Activated CD8-positive, alpha-beta memory T cell treated with anti-CD3 and anti-CD28 coated beads, Interleukin-2, amount 50 U/mL, for 24 hours (primary cell): ENCODE measurements around the gene HABP2.

ENCODE experiments used
- DNase-seq: peaks from one replicate; pipeline ENCODE4 v3.0.0-alpha.2; 2020; ENCODE audit errors: extremely low read depth

The HABP2 gene

GRCh38 chr10:113527211-113527906, 25.5 kb upstream of the HABP2 start:
- no peak for DNase-seq

- DNase-seq, result no peak
Observed at GRCh38 chr10:113528876-113529275, 24.0 kb upstream of the HABP2 start.

GRCh38 chr10:113529575-113529974, 23.3 kb upstream of the HABP2 start:
- DNase-seq, result no peak

- DNase-seq, result no peak
Observed at GRCh38 chr10:113530476-113530875, 22.4 kb upstream of the HABP2 start.

GRCh38 chr10:113532724-113533123, 20.1 kb upstream of the HABP2 start:
- DNase-seq, result no peak

DNA sequence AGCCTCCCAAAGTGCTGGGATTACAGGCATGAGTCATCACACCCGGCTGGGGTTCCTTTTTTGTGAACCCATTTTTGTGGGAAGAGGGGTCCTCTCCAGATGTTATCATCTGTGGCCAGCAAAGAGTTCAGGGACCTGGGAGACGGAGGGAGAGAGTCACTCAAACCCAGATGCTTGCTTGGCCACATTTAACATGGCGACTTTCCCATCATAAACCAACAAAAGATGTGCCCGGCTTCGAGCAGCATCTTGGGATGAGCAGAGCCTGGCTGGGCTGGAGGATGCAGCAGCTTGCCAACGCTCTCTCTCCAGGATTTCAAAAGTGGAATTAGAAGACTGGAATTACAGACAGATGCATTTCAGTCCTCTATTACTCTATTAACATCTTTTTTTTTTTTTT, 19.1 kb upstream of the HABP2 start:
- DNase-seq, result no peak

- no peak for DNase-seq
Observed at GRCh38 chr10:113534423-113534822, 18.4 kb upstream of the HABP2 start.

DNA sequence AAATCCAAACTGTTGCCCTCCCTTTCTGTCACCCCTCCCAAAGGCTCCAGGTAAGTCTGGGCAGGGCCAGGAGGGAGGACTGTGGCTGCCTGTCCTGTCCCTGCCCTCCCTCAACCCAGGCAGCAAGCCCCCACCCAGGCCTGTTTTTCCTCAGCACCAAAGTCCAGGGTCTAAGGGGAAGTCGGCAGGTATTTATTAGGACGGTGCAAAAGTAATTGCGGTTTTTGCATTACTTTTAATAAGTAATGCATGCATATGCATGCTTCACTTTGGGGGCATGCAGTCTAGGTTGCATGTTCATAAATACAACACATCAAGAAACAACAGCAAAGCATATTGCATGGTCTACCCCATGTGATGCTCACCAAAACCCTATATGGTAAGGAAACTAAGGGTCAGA, 15.2 kb upstream of the HABP2 start:
- DNase-seq, result no peak

GRCh38 chr10:113538151-113538550, 14.7 kb upstream of the HABP2 start:
- DNase-seq, result no peak

- DNase-seq, result no peak
Observed at GRCh38 chr10:113539789-113540188, 13.1 kb upstream of the HABP2 start.

- no peak for DNase-seq
Observed at GRCh38 chr10:113540845-113541548, 11.9 kb upstream of the HABP2 start.

GRCh38 chr10:113541549-113541927, 11.3 kb upstream of the HABP2 start:
- DNase-seq, result no peak

DNA sequence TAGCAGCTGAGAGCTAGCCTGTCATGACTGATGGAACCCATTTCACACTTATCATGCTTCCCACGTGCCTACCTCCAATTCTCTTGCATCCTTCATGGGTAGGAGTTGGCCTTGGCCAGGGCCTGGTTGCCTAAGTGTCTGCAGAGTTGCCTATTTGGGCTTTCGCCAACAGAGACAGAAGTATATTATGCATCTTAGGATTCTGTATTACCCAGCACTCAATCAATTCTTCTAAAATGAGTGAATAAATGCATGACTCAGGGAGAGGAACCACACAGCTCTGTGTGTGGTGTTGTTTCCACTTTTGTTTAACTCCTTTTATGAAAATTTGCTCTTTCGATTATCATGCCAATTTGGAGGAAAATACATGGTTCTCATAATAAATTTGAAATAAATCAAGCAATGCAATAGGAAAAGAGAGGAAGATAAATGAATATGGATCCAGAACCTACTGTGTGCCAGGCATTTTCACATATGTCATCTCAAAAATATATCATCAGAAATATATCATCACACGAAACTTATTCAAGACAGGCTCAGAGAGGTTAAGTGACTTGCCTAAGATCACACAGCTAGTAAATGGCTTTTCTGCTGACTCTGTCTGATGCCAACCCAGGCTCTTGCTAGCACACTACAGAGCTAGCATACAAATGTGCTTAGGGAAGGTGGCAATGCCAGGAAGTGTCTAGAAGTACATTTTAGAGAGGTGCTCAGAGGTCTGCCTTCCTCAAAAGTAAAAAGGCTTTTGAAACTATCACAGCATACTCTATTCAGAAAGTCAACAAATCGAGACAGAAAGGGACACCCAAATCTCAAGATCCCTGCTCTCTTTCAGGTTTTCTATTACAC, 9.5 kb upstream of the HABP2 start:
- DNase-seq, result no peak

DNA sequence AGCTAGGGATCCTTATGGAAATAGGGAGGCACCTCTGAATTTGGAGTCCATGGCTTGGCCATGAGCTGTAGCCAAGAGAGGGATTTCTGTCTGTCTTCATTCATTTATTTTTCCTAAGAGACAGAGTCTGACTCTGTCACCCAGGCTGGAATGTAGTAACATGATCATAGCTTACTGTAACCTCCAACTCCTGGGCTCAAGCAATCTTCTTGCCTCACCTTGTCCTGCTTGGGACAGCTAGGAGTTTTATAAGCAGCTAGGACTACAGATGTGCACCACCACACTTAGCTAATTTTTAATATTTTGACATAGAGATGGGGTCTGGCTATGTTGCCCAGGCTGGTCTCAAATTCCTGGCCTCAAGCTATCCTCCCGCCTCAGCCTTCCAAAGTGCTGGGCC, 8.5 kb upstream of the HABP2 start:
- DNase-seq, result no peak

DNA sequence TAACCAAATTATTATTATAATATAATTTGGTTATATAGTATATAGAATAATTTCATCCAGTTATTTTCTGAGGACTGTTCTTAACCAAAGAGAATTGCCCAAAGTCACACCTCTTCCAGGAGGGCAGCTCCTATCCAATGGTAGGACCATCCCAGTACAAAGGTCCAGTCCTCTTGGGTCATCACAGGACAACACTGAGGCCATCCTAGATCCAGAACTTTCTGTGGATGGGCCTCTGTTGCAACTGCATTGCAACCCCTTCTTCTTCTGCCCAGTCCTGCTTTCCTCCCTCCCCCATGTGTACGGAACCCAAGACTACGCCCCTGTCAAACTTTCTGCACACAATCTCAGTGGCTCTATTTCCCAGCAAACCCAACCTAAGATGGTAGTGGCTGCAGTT, 5.4 kb upstream of the HABP2 start:
- DNase-seq, result no peak

DNA sequence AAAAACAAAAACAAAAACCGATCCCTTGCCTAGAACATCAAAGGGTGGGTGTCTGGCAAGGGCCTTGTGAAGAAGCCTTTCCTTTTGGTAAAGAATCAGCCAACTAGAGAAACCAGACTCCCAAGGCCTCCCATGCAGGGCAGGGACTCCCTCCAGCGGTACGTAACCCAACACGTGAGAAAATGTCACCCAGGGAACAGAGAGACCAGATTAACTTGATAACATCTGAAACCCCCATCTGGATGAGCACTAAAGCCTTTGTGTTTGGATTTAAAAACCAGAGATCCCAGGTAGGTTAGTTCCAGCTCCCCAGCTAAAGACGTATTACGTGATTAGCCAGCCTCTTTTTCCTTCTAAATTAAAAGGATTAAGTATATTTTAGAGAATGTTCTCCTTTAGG, 3.0 kb upstream of the HABP2 start:
- no peak for DNase-seq

DNA sequence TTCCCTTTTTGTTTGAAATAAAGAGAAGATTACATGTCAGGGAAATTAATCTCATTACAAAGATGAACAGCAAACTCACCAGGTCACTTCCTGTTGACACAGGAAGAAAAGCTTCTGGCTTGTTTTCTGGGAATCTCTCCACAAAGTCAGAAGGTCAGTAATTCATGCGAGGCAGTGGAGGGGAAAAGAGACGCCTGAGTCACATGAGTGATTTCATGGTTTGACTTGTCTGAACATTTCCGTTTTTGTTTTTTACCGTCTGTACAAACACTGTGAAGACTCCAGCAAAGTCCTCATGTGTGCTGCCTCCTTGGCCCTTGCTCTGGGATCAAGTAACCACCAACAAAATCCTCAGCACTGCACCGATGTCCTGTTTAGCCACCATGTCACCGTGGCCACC, 2.5 kb upstream of the HABP2 start:
- no peak for DNase-seq

GRCh38 chr10:113552014-113552413, 839 bp upstream of the HABP2 start:
- no peak for DNase-seq

- no peak for DNase-seq
Observed at GRCh38 chr10:113553149-113553548, 296 bp downstream of the HABP2 start.

GRCh38 chr10:113554214-113554613, 1.4 kb downstream of the HABP2 start:
- no peak for DNase-seq

DNA sequence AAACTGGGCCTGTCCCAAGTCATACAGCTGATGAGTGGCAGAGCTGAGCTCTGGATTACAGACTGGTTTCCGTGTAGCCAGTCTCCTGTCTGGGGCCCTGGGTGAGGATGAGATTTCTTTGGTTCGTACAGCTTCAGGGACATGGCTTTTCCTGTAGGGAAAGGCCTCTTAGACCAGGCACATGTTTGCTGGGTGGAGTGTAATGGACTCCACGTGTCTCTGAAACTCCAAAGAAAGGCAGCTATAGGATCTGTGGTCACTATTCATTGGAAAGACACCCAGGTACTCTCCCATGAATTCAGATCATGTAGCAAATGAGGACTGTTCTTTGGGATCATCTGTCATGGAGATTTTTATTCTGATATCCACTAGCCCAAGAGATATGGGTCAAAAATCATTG, 2.4 kb downstream of the HABP2 start:
- no peak for DNase-seq

DNA sequence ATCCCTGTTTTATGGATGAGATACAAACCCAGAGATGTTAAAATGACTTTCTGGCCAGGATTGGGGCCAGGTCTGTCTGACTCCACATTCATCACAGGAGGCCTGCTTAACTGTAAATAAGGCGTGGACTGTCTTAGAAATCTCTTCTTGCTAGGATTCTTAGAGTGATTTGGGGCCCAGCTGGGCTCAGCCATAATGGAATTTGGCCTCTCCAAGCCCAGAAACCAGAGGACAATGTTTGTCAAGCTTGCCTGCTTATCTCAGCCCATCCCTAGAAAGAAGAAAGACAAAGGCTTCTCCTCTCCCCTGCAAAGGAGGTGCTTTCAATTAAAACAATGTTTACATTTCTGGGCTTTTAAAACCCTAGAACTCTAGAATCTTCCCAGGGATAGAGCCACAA, 2.9 kb downstream of the HABP2 start:
- DNase-seq, result no peak

GRCh38 chr10:113557424-113557862, 4.6 kb downstream of the HABP2 start:
- DNase-seq, result no peak
